Bronchial epithelial cell (primary cell): ENCODE measurements around the gene ADAMTSL3. TPM values are rescaled to one million over a fixed set of nuclear protein-coding genes. Genes with fewer than 3 reads are reported as not detected.

Source experiments
- DNase-seq: peaks from one replicate; pipeline ENCODE4 v3.0.0-alpha.2; 2010; ENCODE audit warnings: low read depth
- FAIRE-seq: peaks from 2 replicates; lab custom pipeline; 2011; peaks lifted over from hg19 to GRCh38; lab: Jason Lieb, UNC
- H3K27me3 ChIP-seq: 2 replicates; pipeline ENCODE4 v1.5.1; 2011; ENCODE audit warnings: low read length; ENCODE audit not compliant: control insufficient read depth, insufficient read depth
- H3K36me3 ChIP-seq: 2 replicates; pipeline ENCODE4 v1.5.1; 2011; ENCODE audit warnings: low read length; ENCODE audit not compliant: control insufficient read depth, insufficient read depth
- H3K4me3 ChIP-seq: 2 replicates; pipeline ENCODE4 v1.5.1; 2011; ENCODE audit warnings: mild to moderate bottlenecking, low read depth, low read length, control low read depth
- total RNA-seq: library from RNA; depleted of rRNA; stranded (reverse); fragments of >200 nt; gene quantifications from 2 replicates; pipeline ENCODE4 v1.2.1, GENCODE V29; 2014
- TF ChIP-seq, protein P1 (sequence below): IDR thresholded peaks from 2 replicates; pipeline ENCODE4 v1.5.1; 2011; ENCODE audit warnings: mild to moderate bottlenecking, moderate library complexity, low read length, control low read depth, inconsistent platforms; ENCODE audit not compliant: insufficient read depth, severe bottlenecking

ADAMTSL3 gene
- total RNA-seq, 1 donor from 2014 or later: 0.79 TPM

DNA sequence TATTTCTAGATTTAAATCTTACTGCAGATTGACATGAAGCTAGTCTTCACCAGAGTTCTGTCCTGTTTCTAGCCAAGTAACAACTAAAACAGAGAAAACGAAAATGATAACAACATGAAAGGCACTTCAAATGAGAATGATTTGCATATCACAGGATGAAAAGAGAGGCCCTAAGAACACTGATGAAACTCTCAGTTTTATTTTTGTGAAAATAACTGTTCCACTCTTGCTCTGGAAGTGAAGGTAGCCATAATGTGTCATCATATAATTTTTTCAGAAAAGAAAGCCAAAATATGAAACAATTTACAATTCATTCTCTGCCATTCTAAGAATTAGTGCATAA, 274.4 kb downstream of the ADAMTSL3 start:
- TF ChIP-seq, protein P1, sequence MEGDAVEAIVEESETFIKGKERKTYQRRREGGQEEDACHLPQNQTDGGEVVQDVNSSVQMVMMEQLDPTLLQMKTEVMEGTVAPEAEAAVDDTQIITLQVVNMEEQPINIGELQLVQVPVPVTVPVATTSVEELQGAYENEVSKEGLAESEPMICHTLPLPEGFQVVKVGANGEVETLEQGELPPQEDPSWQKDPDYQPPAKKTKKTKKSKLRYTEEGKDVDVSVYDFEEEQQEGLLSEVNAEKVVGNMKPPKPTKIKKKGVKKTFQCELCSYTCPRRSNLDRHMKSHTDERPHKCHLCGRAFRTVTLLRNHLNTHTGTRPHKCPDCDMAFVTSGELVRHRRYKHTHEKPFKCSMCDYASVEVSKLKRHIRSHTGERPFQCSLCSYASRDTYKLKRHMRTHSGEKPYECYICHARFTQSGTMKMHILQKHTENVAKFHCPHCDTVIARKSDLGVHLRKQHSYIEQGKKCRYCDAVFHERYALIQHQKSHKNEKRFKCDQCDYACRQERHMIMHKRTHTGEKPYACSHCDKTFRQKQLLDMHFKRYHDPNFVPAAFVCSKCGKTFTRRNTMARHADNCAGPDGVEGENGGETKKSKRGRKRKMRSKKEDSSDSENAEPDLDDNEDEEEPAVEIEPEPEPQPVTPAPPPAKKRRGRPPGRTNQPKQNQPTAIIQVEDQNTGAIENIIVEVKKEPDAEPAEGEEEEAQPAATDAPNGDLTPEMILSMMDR: no peak
- no peak for DNase-seq
- H3K36me3 ChIP-seq: no peaks in the 10 kb centered on the region
- H3K4me3 ChIP-seq: no peak overlapping the region
- H3K27me3 ChIP-seq: no peaks in the 10 kb centered on the region
- no peak for FAIRE-seq

DNA sequence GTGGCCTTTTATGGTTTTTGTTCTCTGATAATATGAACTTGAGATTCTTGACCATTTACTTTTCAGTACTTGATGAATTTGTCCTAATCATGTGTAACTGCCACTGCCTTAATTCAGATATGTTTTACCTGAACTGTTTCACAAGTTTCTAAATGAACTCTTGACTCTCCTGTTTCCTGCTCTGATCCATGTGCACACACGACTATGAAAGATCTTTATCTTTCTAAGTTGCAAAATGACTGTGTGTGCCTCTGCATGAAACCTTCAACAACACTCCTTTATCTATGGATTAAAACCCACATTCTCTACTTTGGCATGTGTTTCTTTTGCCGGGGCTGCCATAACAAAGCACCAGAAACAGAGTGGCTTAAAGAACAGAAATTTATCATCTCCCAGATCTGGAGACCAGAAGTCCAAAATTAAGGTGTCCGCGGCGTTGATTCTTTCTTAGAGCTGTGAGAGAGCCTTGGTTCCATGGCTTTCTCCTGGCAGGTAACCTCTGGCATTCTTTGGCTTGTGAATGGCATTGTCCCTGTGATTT, 275.0 kb downstream of the ADAMTSL3 start:
- no peak for DNase-seq
- FAIRE-seq: no peak
- H3K27me3 ChIP-seq: no peaks in the 10 kb centered on the region
- H3K36me3 ChIP-seq: no peaks in the 10 kb centered on the region
- H3K4me3 ChIP-seq: no peak overlapping the region
- TF ChIP-seq, protein P1: no peak

DNA sequence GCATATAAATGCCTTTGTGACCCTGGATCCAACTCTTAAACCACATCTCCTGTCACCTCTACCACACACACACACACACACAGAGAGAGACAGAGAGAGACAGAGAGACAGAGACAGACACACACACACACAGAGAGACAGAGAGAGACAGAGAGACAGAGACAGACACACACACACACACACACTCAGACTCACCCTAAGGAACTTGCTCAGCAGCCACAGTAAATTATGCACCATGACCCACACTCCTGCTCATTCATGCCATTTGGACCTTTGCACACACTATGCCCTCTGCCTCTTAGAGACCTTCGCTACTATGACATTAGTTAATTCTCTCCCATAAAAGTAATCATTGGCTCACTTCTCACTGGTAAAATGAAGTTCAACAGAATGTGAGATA, 275.7 kb downstream of the ADAMTSL3 start:
- TF ChIP-seq, protein P1: no peak
- H3K4me3 ChIP-seq: no peak overlapping the region
- H3K36me3 ChIP-seq: no peaks in the 10 kb centered on the region
- FAIRE-seq: no peak
- DNase-seq: no peak
- no peaks in the 10 kb centered on the region for H3K27me3 ChIP-seq

DNA sequence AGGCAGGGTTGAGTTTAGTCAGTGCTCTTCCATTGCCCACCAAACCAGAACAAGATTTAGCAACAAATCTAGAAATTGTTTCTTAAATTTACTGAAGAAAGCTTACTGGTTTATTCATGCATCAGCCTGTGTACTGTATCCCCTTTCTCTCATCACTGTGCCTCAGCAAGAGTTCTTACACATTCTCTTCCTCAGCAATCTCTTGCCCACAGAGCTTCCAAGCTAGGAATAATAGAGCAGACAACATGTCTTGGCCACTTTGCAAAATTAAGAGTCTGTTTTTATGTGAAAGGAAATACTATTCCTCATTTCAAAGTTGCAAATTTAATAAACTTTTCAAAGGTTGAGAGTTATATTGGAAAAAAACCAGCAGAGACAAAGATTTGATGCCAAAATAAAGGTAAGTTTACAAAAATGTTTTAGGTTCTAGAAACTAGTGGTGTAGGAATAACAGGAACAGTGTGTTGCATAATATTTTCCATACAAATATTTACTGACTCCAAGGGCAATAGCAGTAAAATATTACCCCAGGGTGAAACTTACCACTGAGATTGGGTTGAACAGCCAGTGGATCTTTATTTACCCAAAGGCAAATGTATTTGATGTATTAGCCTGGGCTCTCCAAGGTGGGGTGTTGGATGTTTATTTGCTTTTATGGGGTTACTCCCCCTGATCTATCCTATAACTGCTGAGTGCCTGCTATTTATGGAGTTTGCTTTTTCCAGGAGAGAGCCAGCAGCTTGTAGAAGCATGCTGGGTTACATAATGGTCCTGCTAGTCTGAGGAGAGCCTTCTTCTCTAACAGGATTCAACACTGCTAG, 276.7 kb downstream of the ADAMTSL3 start:
- DNase-seq (peak; percentile 37), FAIRE-seq (no peak)
- H3K4me3 ChIP-seq: no peak overlapping the region

DNA sequence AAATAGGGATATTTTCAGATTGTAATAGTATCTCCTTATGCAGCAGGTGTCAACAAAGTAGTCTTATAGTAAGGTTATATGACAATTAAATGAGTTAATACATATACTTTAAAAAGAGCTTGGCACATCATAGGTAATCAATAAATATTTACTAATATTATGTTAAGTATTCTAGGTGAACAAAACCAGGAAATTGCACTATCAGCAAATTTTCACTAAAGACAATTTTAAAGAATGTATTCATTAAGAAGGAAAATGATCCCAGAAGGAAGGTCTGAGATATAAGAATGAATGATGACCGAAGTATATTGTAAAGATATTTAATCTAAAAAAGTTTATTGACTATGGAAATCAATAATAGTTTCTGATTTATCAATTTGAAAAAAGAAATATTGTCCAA, 281.9 kb downstream of the ADAMTSL3 start:
- DNase-seq (no peak), FAIRE-seq (no peak)
- no peak overlapping the region for H3K4me3 ChIP-seq
- no peaks in the 10 kb centered on the region for H3K27me3 ChIP-seq
- TF ChIP-seq, protein P1: no peak
- H3K36me3 ChIP-seq: no peaks in the 10 kb centered on the region

More for the DNA sequence above, 276.7 kb downstream of the ADAMTSL3 start:
- H3K36me3 ChIP-seq: no peaks in the 10 kb centered on the region
- TF ChIP-seq, protein P1: no peak
- no peaks in the 10 kb centered on the region for H3K27me3 ChIP-seq
